Muscle of back (tissue), 11 donors: ENCODE data around the gene MOB3B. TPM values are rescaled to one million over a fixed set of nuclear protein-coding genes. Genes with fewer than 3 reads are reported as not detected.
"Not testable (repeated sequence)": the region's sequence is repeated elsewhere in the genome, so short reads cannot be mapped to it uniquely, and the experiment has no call there.

Source experiments
- DNase-seq, 3 donors: peaks; one replicate each; pipeline versions ENCODE4 v3.0.0 to v3.0.0-alpha.2; 2013
- polyA plus RNA-seq, 10 donors: library from polyadenylated mRNA; unstranded; fragments of 120-200 nt; gene quantifications; one replicate each; pipeline ENCODE4 v1.2.1, GENCODE V29; 2013; ENCODE audit not compliant: insufficient read length in 10 of 10

MOB3B gene
- polyA plus RNA-seq, 10 donors = 2.4 to 5.1 (median 2.7) TPM

DNA sequence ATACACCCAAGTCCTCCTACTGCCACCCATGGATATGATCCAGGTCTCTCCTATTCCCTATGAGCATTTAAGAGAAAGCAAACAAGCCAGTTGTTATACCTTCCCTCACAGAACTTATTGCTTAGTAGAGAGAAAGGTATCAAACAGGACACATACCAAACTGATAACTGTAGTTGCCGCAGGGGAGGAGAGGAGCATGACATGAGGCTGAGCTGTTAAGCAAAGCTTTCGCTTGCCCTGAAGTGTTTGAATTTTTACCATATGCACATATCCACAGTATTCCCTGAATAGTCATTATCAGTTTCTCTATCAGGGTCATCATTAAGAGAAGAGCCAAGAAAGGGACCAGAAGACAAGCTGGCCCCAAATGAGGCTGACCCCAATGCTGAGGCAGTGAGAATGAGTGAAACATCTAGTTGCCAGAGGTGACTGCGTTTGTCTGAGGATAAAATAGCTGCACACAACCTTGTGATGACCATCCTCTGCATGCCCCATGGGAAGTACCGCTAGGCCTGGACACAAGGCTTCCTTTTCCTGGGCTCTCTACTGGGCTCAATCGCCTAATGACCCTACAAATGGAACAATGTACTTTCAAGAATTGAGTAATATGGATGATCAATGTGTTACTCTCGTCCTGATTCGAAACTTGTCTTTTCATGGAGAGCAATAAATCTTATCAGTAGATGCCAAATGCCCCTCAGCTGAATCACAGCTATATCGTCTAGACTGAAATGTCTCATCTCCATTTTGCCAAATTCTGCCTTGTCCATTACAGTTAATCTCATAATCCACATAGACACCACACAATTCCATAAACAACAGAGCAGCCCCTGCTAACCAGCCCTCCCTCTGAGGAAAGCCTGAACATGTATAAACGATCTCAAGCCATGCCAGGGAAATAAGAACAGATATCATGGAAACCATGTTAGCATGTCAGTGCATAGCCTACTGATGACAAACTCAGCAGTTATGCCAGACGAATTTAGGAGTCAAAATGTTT, 9.8 kb downstream of the MOB3B start:
- DNase-seq = no peak

DNA sequence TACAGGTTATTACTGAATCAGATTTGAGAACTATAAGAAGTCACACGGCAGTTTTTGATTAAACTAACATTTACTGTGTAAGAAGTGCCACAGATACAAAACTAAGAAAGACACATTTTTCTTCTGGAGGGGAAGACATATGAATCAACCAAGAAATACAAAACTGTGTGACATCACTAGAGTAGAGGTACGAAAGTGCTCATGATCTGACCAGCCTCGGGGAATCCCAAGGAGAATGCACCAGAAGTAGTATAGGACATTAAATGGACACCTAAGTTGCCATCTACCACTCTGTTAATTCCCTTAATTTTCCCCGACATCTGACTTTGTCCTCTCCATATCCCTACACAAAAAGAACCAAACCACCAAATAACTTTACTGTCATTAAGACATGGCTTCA, 10.8 kb downstream of the MOB3B start:
- no peak for DNase-seq

DNA sequence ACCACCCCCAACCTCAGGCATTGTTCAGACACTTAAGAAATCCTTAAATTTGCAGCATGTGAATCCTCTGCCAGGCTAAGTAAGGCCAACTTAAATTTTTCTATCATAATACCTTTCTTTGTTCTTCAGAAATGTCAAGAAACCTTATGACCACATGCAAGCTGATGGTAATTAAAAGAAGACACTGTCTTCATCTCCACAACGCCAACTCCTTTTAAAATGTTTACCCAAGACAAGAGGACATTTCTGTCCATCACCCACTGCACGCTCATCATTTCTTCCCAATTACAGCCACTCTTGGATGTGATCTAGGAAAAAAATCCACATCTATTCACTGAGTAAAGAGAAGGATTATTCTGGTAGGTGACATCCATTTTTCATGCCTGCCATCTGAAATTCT, 11.6 kb downstream of the MOB3B start:
- no peak for DNase-seq

DNA sequence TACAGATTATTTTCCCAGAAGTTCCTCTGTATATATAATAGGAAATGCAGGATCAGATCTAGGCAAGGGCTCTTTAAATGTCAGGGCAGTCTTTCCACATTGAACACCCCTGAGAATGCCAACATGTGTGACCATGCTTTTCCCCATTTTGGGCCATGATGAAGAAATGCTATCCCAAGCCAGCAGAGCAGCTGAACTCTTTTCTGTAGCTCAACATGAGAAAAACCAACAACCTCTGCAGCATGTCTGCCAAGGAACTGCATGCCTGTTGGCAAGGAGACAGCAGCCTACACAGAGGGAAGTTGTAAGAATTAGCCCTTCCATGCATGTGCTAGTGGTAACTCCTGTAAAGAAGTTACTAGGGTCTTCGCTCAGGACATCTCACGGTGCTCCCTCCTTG, 15.1 kb downstream of the MOB3B start:
- peak in 2 of 3 donors; percentile 34 to 76 for DNase-seq

DNA sequence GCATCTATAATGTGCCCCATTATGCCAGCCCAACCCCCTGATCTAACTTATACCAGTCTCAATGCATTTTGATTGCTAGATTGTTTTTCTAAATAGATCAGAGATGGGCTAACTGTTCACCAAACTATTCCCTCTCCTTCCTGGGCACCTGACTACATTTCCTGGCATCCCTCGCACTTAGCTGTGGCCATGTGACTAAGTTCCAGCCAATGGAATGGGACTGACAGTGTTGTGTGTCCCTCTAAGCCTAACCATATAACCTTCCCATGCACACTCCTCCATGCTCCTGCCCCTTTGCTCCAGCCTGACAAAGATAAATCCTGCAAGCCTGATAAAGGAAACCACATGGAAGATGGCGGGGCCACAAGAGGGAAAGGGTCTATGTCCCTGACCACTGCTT, 17.8 kb downstream of the MOB3B start:
- DNase-seq = no peak

DNA sequence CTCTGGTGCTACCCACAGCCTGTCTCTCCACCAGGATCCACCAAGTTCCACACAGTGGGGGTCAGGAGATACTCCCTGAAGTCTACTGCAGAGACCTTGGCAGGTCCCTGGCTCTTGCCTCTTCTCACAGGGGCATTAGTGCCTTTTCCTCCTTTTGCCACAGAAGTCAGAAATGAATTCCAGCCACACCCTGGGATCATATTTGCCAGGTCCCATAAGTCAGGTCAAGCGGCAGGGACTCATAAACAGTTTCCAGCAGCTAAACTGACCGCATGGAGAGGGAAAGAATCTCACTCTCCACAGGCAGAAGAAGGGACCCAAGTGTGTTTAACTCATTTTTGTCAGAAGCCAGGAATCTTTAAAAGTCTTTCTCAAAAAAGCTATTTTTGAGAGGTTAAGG, 18.8 kb downstream of the MOB3B start:
- no peak for DNase-seq

DNA sequence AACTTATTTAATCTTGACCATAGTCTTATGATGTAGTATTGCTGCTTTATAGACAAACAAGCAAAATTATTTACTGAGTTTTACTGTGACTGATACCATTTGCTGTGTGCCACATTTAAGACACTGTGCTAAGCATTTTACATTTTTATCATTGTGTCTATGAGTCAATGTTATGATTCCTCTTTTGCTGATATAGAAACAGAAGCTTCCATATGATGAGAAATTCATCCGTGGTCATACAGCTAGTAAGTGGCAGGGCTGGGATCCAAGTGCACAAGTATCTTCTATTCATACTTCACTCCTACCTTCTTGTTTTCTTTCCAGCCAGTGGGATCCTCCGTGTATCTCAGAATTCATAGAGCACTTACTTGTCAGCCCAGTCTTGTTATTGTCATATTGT, 22.6 kb downstream of the MOB3B start:
- no peak for DNase-seq

DNA sequence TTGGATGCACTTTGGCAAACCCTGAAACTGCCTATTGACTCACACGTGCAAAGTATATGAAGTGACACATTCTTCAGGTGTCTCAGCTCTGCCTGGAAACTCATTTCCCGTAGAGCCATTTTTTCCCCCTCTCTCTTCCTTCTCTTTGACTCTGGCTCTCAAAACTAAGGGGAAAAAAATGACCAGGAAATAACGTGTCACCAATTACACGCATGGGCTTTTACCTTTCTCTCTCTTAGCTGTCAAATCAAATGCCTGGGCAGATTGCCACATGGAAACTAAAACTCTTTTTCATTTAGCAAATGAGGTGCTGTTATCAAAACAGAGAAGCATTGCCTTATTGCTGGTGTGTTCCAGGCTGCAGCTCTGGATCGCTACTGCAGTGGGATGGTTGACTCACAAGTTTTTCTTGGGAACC, 23.9 kb downstream of the MOB3B start:
- DNase-seq = no peak

DNA sequence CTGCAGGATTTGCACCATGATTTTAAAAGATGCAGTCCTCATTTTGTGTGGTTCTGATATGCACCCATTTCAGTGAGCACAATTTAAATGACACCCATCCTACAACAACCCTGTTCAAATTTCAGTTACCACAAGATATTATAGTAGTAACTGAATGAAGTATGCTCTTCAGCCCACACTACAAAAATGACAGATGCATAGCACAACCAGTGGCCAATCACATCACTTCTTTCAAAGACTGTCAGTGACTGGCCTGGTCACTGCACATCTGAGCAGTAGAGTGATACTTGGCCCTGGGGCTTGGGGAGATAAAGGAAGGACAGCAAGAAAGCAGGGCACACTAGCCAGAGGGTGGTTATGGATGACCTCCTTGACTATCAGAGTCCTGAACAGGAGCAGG, 25.4 kb downstream of the MOB3B start:
- DNase-seq = no peak

DNA sequence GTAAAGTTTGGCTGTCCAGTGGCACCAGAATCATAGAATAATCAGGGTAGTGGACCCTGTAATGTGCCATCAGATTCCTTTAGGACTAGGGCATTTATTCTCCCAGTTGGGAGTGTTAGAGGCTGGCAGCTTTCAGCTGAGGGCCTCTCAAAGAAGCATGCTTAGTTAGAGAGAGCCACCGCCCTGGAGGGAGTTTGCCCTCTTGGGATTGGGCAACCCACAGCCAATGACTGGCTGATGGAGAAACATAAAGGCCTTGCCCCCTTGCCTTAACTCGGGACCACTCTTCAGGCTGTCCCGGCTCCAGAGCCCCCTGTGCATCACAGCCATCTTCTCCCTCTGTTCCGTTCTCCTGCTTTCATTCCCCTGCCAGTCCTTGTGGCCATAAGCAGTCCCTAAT, 26.0 kb downstream of the MOB3B start:
- no peak for DNase-seq

DNA sequence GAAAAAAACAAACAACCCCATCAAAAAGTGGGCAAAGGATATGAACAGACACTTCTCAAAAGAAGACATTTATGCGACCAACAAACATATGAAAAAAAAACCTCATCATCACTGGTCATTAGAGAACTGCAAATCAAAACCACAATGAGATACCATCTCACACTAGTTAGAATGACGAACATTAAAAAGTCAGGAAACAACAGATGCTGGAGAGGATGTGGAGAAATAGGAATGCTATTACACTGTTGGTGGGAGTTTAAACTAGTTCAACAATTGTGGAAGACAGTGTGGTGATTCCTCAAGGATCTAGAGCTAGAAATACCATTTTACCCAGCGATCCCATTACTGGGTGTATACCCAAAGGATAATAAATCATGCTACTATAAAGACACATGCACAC, 28.7 kb downstream of the MOB3B start:
- DNase-seq = not testable (repeated sequence)

DNA sequence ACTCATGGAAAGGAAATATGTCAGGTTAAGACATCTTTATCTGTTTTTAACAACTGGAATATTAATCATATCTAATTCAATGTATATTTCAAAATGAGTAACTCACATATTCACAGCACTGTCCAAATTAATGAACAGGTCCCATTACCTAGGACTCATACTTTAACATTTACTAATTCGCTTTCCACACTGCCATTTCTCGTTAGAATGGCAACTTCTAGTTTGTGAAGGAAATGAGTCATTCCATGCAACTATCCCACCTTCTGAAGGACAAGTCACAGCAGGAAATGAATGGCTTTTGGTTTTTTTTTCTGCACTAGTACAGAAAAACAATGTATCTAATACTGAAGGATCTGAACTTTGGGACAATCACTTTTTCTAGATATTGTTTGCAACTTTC, 30.2 kb downstream of the MOB3B start:
- DNase-seq = no peak

DNA sequence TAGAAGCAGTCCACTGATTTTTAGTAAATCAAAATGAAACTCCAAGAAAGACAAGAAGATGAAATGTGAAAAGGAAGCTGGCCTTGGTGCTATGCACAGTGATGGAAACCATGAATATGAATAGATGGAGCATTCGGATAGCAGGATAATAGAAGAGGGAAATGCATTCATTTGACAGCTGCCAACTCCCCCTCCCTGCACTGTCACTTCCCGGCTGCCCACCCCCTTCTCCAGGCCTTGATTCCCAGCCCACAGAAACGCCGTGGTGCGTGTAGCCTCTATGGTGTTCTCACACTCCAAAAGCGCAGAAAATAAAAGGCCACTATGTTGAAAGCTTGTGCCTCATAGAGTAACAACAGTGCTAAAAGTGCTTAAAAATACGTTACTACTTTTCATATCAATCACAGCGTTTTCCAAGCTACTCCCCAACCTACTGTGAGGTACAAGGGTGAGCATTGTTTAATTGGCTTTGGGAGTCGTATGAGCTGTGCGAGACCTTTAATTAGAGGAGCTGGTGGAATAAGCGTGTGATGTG, 31.7 kb downstream of the MOB3B start:
- DNase-seq = no peak

DNA sequence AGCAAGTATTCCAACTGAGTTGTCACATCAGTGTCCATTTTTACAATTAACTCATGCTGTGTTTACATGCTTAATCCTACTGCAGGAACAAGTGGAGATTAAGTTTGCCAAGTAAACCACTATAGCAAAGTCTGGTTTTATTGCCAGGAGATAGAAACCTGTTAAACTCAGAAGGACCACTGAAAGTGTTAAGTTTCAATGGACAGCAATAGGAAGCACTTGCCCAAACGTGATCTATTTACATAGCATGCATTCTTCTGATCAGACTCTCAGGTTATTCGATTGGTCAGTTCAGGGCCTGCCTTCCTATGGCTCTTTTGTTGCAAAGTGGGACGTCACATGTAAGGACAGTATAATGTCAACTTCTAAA, 33.5 kb downstream of the MOB3B start:
- DNase-seq = no peak

DNA sequence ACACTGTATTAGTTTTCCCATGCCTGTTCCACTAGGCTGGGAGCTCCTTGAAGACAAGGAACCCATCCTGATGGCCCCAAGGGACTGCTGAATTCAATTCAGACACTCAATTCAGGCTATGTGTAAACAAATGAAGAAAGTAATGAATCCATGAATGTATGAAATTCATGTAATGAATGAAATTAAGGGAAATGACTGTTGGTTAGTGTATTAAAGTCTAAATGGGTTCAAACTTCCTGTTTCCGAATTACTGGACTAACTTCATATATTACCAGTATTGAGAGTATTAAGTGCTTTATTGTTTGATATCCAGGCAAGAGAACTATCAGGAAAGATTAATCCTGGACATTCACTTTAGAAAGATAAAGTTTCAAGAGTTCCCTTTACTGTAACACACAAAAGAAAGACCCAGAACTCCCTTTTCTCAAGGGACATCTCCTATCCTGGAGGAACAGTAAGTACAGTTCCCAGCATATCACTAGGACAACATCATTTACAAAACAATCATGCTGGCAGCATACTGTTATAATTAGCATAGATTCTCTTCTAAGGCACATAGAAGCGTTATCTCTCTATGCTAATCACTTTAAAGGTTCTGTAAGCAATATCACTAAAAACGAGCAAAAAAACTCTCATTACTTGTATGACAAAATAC, 34.0 kb downstream of the MOB3B start:
- DNase-seq = no peak

DNA sequence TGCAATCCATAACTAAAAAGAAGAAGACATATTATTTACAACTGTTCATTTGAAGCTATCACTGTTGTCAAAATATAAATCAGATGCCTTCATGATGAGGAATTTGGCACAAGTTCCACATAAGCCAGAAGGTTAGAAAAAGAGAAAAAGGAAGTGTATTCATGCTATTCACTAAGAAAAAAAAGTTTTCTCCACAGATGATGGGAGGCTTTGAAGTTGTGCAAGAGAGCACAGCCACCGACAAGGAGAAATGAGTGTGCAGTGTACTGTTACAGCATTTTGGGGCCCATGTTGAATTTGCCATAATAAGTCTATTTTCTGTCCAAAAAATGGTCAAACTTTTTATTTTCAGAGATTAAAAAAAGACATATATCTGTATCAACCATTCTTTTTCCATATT, 38.5 kb downstream of the MOB3B start:
- DNase-seq = no peak

DNA sequence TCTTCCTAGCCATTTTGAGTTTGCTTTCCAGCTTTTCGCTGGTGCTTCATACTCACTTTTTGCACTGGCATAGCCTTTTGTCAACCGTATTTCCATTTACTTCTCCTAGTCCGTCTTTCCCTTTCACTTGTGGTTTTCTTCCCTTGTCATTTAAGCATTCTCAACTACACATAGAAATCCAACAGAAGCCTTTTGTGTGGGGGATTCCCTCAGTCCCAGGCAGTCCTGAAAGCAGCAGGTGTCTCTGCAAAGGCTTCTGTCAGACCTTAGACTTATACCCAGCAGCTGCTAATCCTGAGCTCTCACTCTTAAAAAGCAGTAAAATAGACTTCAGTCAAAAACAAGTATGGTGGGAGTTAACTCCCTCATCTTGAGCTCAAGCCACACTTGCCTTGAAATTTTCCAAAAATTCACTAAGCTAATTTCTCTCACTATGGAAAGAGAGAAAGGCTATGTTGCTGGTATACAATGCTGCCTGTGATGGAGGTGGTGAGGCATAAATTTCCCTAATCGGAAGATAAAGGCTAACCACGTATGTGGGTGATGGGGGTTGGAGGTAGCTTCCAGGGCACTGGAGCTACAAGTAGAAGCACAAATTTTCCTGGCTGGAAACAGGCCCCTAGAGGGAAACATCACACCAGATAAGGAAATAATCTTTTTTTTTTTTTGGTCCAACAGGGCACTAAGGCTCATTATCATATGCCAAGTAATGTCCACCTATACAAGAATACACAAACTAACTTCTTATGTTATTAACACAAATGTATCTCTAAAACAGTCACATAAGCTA, 40.3 kb downstream of the MOB3B start:
- no peak for DNase-seq

DNA sequence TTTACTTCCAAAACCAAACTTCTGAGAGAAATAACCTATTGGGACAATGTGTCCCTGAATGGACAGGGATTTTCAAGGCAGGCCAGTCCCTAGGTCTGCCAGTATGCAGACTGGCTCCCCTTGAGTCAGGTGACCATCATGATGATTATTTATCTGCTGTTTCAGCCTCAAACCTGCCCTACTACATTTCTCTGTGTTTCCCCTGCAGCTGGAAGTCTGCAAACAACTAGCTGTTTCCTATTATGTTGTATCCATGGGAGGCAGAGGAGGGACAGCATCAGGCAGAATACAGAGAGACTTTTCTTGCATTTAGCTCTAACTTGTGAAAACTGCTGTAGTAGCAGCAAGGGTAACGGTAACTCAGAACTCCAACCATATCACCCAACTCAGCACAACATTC, 41.7 kb downstream of the MOB3B start:
- no peak for DNase-seq

DNA sequence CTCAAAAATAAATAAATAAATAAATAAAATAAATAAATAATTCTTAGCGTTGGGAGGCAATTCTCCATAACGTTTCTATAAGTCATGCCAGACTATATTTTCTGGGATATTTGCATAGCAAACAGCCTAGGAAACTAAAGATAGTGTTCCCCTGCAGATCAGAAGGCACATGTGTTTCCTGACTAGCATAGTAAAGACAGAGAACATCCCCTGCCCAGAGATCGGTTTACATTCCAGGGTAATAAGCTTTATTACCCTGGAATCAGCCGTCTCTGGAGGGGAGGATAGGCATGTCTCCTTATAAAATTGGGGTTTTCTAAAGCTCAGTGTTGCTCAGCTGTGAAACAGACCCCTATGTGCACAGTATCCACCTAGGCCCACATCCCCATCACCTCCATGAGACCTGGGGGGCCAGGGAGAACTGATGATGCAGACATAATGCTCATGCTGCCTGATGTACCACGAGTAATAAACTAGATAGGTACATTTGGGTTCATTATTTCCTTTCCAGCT, 42.4 kb downstream of the MOB3B start:
- DNase-seq = no peak

DNA sequence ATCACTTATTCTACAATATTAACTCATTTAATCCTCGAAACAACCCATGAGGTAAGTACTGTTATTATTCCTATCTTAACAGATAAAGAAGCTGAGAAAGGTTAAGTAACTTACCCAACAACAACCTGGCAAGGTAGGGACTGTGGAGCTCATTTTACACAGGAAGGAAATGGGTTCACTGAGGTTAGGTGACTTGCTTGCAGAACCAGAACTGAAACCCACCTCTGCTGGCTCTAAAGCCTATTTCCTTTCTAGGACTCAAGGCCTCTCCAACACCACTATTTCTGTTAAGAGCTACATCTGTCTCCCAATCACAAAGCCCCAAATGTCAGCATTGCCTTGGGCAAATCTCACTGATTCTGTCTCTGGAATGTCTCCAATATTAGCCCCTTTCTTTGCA, 44.5 kb downstream of the MOB3B start:
- DNase-seq = no peak

DNA sequence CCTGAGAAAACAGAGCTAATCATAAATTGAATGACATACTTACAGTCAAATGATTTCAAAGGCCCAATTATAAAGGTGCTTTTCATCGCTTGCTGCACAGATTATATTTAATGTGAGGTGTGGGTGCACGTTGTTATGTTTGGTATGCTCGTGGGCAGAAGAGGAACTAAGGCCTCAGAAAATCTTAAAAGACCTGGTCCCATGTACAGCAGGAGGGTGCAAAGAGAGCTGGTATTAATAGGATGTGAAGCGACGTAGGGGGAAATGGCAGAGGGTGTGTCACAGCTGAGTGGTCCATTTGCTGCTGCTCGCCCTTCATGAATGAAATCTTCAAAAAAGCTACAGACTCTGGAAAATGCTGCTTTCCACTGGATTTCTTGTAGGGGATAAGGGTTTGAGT, 46.0 kb downstream of the MOB3B start:
- DNase-seq = no peak

DNA sequence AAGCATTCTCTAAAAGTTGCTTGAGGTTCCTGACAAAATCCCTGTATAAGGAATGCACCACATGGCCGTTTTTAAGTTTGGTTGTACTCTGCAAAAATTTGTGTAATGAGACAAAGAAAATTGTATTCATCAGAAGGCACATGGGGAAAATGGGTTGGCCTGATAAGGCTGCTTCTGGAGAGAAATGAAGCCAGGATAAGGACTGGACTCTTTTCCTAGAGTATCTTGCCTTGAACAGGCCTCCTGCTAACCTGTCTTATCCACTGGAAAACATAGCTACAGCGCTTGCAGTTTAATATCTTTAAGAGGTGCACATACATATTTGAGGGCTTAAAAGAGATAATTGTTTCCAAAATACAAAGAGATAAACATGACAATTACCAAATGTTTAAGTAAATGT, 46.9 kb downstream of the MOB3B start:
- DNase-seq = no peak
